PC-9 (cell line): ENCODE measurements around the gene ELMOD1.

ENCODE experiments used
- EZH2 ChIP-seq: fragments of 200-600 bp; sonication (generic); IDR thresholded peaks from 2 replicates; pipeline ENCODE4 v1.8.0; 2017; ENCODE audit warnings: antibody characterized with exemption, low read depth
- TF ChIP-seq, protein P1 (sequence below): fragments of 200-600 bp; sonication (generic); conservative IDR thresholded peaks from 2 replicates; pipeline ENCODE4 v1.6.1; 2017; ENCODE audit warnings: mixed run types, antibody characterized with exemption, mild to moderate bottlenecking, moderate library complexity

DNA sequence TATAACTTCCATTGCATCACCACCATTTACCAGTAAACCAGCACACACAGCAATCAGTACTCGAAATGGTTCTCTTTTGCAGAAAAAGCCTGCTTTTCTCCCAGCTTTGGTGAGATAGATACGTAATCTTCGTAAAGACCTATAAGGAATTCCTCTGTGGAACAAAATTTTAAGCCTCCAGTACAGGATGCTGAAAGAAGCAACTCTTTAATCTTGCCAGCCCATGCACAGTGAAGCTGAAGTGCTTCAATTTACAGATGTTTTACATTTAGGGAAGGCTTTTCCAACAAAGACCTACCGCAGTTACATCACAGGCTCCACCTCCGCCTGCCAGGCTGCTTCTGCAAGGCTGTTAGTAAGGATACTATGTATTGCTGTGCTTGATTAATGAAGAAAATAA, 1.9 kb downstream of the ELMOD1 start:
- TF ChIP-seq, protein P1, sequence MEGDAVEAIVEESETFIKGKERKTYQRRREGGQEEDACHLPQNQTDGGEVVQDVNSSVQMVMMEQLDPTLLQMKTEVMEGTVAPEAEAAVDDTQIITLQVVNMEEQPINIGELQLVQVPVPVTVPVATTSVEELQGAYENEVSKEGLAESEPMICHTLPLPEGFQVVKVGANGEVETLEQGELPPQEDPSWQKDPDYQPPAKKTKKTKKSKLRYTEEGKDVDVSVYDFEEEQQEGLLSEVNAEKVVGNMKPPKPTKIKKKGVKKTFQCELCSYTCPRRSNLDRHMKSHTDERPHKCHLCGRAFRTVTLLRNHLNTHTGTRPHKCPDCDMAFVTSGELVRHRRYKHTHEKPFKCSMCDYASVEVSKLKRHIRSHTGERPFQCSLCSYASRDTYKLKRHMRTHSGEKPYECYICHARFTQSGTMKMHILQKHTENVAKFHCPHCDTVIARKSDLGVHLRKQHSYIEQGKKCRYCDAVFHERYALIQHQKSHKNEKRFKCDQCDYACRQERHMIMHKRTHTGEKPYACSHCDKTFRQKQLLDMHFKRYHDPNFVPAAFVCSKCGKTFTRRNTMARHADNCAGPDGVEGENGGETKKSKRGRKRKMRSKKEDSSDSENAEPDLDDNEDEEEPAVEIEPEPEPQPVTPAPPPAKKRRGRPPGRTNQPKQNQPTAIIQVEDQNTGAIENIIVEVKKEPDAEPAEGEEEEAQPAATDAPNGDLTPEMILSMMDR = no peak
- no peak for TF ChIP-seq EZH2
